ENCODE measurements around the gene APOC4.

DNA sequence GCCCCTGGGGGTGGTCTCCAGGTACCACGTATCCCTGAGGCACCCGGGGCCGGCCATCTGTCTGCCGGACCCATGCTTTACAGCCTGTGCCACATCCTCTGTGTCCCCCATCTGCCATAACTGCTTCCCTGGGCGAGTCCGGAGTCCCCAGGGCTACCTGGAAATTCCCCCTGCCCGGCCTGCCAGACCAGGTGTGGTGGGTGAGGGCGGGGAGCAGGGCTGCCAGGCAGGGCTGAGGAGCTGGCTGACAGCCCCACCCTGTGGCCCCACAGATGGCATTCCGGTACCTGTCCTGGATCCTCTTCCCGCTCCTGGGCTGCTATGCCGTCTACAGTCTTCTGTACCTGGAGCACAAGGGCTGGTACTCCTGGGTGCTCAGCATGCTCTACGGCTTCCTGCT, 48.9 kb downstream of the APOC4 start:
- TF ChIP-seq, protein P1, sequence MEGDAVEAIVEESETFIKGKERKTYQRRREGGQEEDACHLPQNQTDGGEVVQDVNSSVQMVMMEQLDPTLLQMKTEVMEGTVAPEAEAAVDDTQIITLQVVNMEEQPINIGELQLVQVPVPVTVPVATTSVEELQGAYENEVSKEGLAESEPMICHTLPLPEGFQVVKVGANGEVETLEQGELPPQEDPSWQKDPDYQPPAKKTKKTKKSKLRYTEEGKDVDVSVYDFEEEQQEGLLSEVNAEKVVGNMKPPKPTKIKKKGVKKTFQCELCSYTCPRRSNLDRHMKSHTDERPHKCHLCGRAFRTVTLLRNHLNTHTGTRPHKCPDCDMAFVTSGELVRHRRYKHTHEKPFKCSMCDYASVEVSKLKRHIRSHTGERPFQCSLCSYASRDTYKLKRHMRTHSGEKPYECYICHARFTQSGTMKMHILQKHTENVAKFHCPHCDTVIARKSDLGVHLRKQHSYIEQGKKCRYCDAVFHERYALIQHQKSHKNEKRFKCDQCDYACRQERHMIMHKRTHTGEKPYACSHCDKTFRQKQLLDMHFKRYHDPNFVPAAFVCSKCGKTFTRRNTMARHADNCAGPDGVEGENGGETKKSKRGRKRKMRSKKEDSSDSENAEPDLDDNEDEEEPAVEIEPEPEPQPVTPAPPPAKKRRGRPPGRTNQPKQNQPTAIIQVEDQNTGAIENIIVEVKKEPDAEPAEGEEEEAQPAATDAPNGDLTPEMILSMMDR (conservative IDR thresholded peaks at IDR 0.05): no peak
- TF ChIP-seq ZFX (IDR thresholded peaks at IDR 0.05): no peak

All from C4-2B (cell line).